Trophoblast cell (in vitro differentiated cells and primary cell): ENCODE measurements around the gene PTPN13.

Experiments used
- DNase-seq, 2 donors: peaks; one replicate each; pipeline ENCODE4 v3.0.0-alpha.2; 2016
- H2AFZ ChIP-seq: 2 replicates; pipeline ENCODE4 v1.6.1; 2013; ENCODE audit warnings: low read length, moderate library complexity, mild to moderate bottlenecking; ENCODE audit not compliant: insufficient read depth, poor library complexity
- H2AK5ac ChIP-seq: 2 replicates; pipeline ENCODE4 v1.6.1; 2013; ENCODE audit warnings: mild to moderate bottlenecking, low read length
- H2BK120ac ChIP-seq: 2 replicates; pipeline ENCODE4 v1.6.1; 2013; ENCODE audit warnings: low read length, mild to moderate bottlenecking, moderate library complexity; ENCODE audit not compliant: insufficient read depth, poor library complexity
- H2BK12ac ChIP-seq: 2 replicates; pipeline ENCODE4 v1.6.1; 2013; ENCODE audit warnings: mild to moderate bottlenecking, low read length, moderate library complexity
- H2BK5ac ChIP-seq: 2 replicates; pipeline ENCODE4 v1.6.1; 2013; ENCODE audit warnings: low read length, low read depth, moderate library complexity, mild to moderate bottlenecking; ENCODE audit not compliant: poor library complexity
- H3K14ac ChIP-seq: 2 replicates; pipeline ENCODE4 v1.6.1; 2013; ENCODE audit warnings: mild to moderate bottlenecking, low read length
- H3K18ac ChIP-seq: 2 replicates; pipeline ENCODE4 v1.6.1; 2013; ENCODE audit warnings: mild to moderate bottlenecking, low read length
- H3K23ac ChIP-seq: 2 replicates; pipeline ENCODE4 v1.6.1; 2013; ENCODE audit warnings: low read length
- H3K27ac ChIP-seq: 2 replicates; pipeline ENCODE4 v1.5.1; 2013; ENCODE audit warnings: low read depth, mild to moderate bottlenecking, inconsistent platforms, low read length, moderate library complexity
- H3K27me3 ChIP-seq: 2 replicates; pipeline ENCODE4 v1.6.1; 2013; ENCODE audit warnings: inconsistent platforms, mild to moderate bottlenecking, low read length, moderate library complexity; ENCODE audit not compliant: insufficient read depth
- H3K36me3 ChIP-seq, 2 experiments: 1 replicate in 1 of 2; 2 replicates in 1 of 2; pipeline ENCODE4 v1.6.1; 2013; ENCODE audit warnings: low read length in 2 of 2, mild to moderate bottlenecking in 2 of 2, moderate library complexity in 1 of 2; ENCODE audit not compliant: insufficient read depth in 2 of 2, control insufficient read depth in 1 of 2
- H3K4ac ChIP-seq: 2 replicates; pipeline ENCODE4 v1.6.1; 2013; ENCODE audit warnings: low read depth, mild to moderate bottlenecking, low read length, moderate library complexity
- H3K4me1 ChIP-seq, 2 experiments: 1 replicate in 1 of 2; 2 replicates in 1 of 2; pipeline ENCODE4 v1.6.1; 2013; ENCODE audit warnings: low read length in 2 of 2, mild to moderate bottlenecking in 2 of 2, moderate library complexity in 1 of 2; ENCODE audit not compliant: insufficient read depth in 2 of 2, control insufficient read depth in 1 of 2
- H3K4me2 ChIP-seq: 2 replicates; pipeline ENCODE4 v1.6.1; 2013; ENCODE audit warnings: inconsistent platforms, mild to moderate bottlenecking, low read length, moderate library complexity
- H3K4me3 ChIP-seq: 2 replicates; pipeline ENCODE4 v1.5.1; 2013; ENCODE audit warnings: mild to moderate bottlenecking, low read depth, low read length, inconsistent platforms
- H3K79me1 ChIP-seq: one replicate; pipeline ENCODE4 v1.6.1; 2013; ENCODE audit warnings: low read length
- H3K79me2 ChIP-seq: 2 replicates; pipeline ENCODE4 v1.6.1; 2013; ENCODE audit warnings: low read length, mild to moderate bottlenecking; ENCODE audit not compliant: control insufficient read depth, insufficient read depth, poor library complexity
- H3K9ac ChIP-seq: 2 replicates; pipeline ENCODE4 v1.6.1; 2013; ENCODE audit warnings: mild to moderate bottlenecking, low read length
- H3K9me3 ChIP-seq: 2 replicates; pipeline ENCODE4 v1.6.1; 2013; ENCODE audit warnings: low read depth, mild to moderate bottlenecking, control low read depth, inconsistent platforms, low read length; ENCODE audit not compliant: insufficient read depth
- H4K12ac ChIP-seq: 2 replicates; pipeline ENCODE4 v1.6.1; 2013; ENCODE audit warnings: low read depth, mild to moderate bottlenecking, low read length, moderate library complexity
- H4K8ac ChIP-seq: 2 replicates; pipeline ENCODE4 v1.6.1; 2013; ENCODE audit warnings: low read depth, mild to moderate bottlenecking, low read length, moderate library complexity
- H4K91ac ChIP-seq: one replicate; pipeline ENCODE4 v1.6.1; 2013; ENCODE audit warnings: low read depth, mild to moderate bottlenecking, low read length, moderate library complexity
- WGBS: extraction: QIAGEN DNeasy Blood & Tissue Kit; methylation state at CpG from one replicate; pipeline ENCODE4 v1.1.7; 2013; ENCODE audit warnings: missing lambda C conversion rate; ENCODE audit not compliant: insufficient read length, insufficient coverage; ENCODE audit errors: extremely low coverage; 5-methylcytosine and 5-hydroxymethylcytosine counted together

Gene PTPN13

DNA sequence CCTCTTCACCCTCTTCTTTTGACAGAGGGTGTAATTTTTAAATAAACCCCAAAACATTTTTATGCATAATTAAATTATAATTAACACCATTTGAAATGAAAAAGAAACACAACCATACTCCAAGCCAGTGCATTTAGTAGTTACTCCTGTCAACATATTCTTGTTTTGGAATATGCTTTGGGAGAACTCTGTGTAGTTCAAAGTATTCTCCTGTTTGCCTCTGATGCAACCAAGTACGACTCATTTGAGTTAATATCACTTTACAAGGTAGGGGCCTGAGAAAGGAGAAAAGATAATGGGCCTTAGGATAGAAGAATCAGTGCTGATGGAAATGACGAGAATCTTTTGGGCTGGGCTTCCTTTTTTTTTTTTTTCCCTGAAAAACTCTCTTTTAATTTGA is 2.7 kb downstream of the PTPN13 start:
- WGBS: no CpG with 5 or more reads among the region's 2 CpGs

DNA sequence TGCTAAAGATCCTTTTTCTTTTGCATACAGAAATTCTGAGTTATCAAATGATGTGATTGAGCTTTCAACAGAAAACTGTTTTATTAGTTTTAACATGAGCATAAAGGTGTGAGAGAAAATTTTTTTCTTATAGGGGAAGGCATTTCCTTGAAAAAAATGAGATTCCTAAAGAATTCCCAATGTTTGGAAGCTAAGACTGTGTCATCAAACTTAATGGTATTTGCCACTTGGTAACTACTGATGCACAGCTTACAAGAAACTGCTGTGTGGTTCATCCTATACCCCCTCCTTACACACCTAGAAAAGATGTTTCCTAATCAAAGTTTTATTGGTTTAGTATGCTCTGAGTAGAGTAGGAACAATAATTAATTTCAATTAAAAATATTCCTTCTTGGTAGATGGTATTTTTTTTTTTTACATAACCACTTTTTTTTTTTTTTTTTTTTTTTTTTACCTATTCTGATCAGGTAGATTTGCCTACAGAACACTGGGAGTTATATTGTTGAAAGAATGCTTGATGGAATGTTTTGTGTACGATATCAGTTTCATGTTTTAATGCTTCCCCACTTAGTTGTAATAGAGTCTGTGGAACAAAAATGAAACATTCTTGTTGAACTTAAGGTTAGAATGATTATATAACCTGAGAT is 6.0 kb downstream of the PTPN13 start:
- no peak overlapping the region for H3K4me3 ChIP-seq
- no peaks in the 10 kb centered on the region for H3K79me2 ChIP-seq
- no peak overlapping the region for H3K4ac ChIP-seq
- no peak overlapping the region for H2AFZ ChIP-seq
- H3K14ac ChIP-seq: no peak overlapping the region
- no peak overlapping the region for H4K8ac ChIP-seq
- H4K12ac ChIP-seq: no peak overlapping the region
- H3K4me1 ChIP-seq: no peaks in the 10 kb centered on the region
- DNase-seq: no peak
- no peaks in the 10 kb centered on the region for H3K27me3 ChIP-seq
- no peak overlapping the region for H2BK12ac ChIP-seq
- no peaks in the 10 kb centered on the region for H3K9me3 ChIP-seq
- no CpG with 5 or more reads among the region's 1 CpG for WGBS
- H4K91ac ChIP-seq: no peak overlapping the region
- H2BK5ac ChIP-seq: no peak overlapping the region
- H3K79me1 ChIP-seq: no peaks in the 10 kb centered on the region
- no peak overlapping the region for H2BK120ac ChIP-seq
- H3K18ac ChIP-seq: no peak overlapping the region
- no peak overlapping the region for H3K23ac ChIP-seq
- H3K4me2 ChIP-seq: no peak overlapping the region
- no peak overlapping the region for H3K27ac ChIP-seq
- H2AK5ac ChIP-seq: no peak overlapping the region
- no peak overlapping the region for H3K9ac ChIP-seq
- no peaks in the 10 kb centered on the region for H3K36me3 ChIP-seq

More for the DNA sequence above, 2.7 kb downstream of the PTPN13 start:
- Histone ChIP-seq H3K9ac (no peak overlapping the region), H3K4ac (no peak overlapping the region), H2BK120ac (no peak overlapping the region), H3K27me3 (no peaks in the 10 kb centered on the region), H4K8ac (no peak overlapping the region), H2BK12ac (no peak overlapping the region), H2BK5ac (no peak overlapping the region), H3K23ac (no peak overlapping the region), H3K4me1 (peaks cover 0 to 3% of the 10 kb centered on the region in 2 experiments), H3K79me1 (peaks cover 4% of the 10 kb centered on the region), H3K9me3 (no peaks in the 10 kb centered on the region), H4K91ac (no peak overlapping the region), H4K12ac (no peak overlapping the region), H3K27ac (no peak overlapping the region), H3K36me3 (no peaks in the 10 kb centered on the region), H3K79me2 (peaks cover 2% of the 10 kb centered on the region), H2AK5ac (no peak overlapping the region), H3K14ac (no peak overlapping the region), H3K4me3 (no peak overlapping the region), H2AFZ (no peak overlapping the region), H3K4me2 (no peak overlapping the region), H3K18ac (no peak overlapping the region)
- DNase-seq: no peak

DNA sequence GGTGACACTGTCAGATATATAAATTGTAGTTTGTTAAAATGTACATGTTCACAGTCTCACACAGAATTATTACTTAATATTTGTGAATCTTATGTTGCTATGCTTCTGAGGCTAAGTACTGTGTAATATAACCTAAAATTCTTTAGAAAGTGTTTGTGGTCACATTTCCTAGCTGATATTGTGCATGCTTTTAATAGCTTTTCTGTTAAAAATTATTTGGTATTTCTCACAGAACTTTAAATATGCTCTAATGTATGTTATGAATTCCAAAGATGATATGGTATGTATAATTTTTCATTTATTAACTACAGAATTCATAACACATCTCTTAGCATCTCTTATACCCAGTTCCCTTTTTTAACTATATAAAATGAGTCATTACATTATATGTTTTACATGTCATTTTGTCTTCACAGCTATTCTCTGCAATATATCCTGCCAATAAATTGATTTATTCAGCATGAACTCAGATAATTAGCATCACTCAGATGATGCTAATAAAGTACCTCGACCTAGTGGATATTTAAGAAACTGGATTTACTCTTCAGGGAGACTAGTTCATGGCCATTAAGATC is 9.3 kb downstream of the PTPN13 start:
- H3K79me1 ChIP-seq: no peaks in the 10 kb centered on the region
- no peaks in the 10 kb centered on the region for H3K79me2 ChIP-seq
- no peak overlapping the region for H2BK5ac ChIP-seq
- no peaks in the 10 kb centered on the region for H3K9me3 ChIP-seq
- no peak overlapping the region for H2AFZ ChIP-seq
- no peak overlapping the region for H2BK120ac ChIP-seq
- no peak overlapping the region for H2BK12ac ChIP-seq
- no peak overlapping the region for H3K9ac ChIP-seq
- H3K4me1 ChIP-seq: no peaks in the 10 kb centered on the region
- H3K18ac ChIP-seq: no peak overlapping the region
- DNase-seq: peak in 1 of 2 donors; percentile 15
- H3K4ac ChIP-seq: no peak overlapping the region
- no peak overlapping the region for H4K12ac ChIP-seq
- H3K23ac ChIP-seq: no peak overlapping the region
- no peak overlapping the region for H3K27ac ChIP-seq
- WGBS: no CpG with 5 or more reads among the region's 1 CpG
- H3K14ac ChIP-seq: no peak overlapping the region
- H3K4me2 ChIP-seq: no peak overlapping the region
- no peak overlapping the region for H2AK5ac ChIP-seq
- no peak overlapping the region for H4K91ac ChIP-seq
- H4K8ac ChIP-seq: no peak overlapping the region
- H3K4me3 ChIP-seq: no peak overlapping the region
- H3K27me3 ChIP-seq: no peaks in the 10 kb centered on the region
- H3K36me3 ChIP-seq: no peaks in the 10 kb centered on the region

DNA sequence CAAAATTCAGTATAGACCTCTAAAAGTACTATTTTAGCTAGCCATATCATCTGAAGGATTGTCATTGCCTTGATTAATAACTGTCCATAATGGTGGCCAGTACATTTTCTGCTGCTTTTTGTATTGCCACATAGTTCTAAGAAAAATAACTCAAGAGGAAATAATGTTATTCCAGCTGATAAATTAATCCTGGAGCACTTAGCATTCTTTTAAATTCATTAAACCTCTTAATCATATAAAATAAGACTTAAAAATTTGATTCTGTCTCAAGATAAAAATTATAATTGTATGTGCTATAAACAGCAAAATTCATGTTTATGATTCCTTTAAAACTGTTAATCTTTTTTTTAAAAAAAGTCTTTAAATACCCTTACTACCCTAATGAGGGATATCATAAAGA is 12.7 kb downstream of the PTPN13 start:
- Histone ChIP-seq H3K23ac (no peak overlapping the region), H4K12ac (no peak overlapping the region)

More for the DNA sequence above, 12.7 kb downstream of the PTPN13 start:
- Histone ChIP-seq H2BK12ac (no peak overlapping the region), H3K9ac (no peak overlapping the region), H3K4me3 (no peak overlapping the region), H3K4ac (no peak overlapping the region), H3K4me1 (no peaks in the 10 kb centered on the region), H3K79me2 (no peaks in the 10 kb centered on the region), H3K4me2 (no peak overlapping the region), H2BK120ac (no peak overlapping the region), H3K36me3 (no peaks in the 10 kb centered on the region), H4K8ac (no peak overlapping the region), H2BK5ac (no peak overlapping the region), H3K27me3 (no peaks in the 10 kb centered on the region), H3K18ac (no peak overlapping the region), H3K27ac (no peak overlapping the region), H2AK5ac (no peak overlapping the region), H3K79me1 (no peaks in the 10 kb centered on the region), H2AFZ (no peak overlapping the region), H3K14ac (no peak overlapping the region), H4K91ac (no peak overlapping the region), H3K9me3 (no peaks in the 10 kb centered on the region)
- no peak for DNase-seq
